Activated naive CD4-positive, alpha-beta T cell treated with anti-CD3 and anti-CD28 coated beads, Interleukin-2, amount 50 U/mL, for 16 hours (primary cell): Measurements from ENCODE around the gene ICA1.

Source experiments
- DNase-seq: peaks from one replicate; pipeline ENCODE4 v3.0.0-alpha.2; 2020

The ICA1 gene

DNA sequence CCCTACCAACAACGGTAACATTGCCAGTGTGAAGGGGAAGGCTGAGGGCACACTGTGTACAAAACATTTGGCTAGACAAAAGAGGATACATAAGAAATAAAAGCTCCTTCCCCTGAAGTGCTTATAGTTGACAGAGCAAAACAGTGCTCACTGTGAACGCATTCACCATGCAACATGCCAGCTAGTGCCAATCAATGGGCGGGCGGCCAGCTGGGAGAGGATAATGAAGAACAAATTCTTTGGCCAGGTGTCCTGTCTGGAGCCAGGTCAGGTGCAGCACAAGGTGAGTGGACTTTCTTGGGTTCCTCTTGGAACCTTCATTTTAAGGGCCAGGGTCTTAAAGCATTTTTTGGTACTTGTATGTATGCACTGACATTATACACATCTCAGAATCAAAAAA is 106.1 kb downstream of the ICA1 start:
- no peak for DNase-seq

DNA sequence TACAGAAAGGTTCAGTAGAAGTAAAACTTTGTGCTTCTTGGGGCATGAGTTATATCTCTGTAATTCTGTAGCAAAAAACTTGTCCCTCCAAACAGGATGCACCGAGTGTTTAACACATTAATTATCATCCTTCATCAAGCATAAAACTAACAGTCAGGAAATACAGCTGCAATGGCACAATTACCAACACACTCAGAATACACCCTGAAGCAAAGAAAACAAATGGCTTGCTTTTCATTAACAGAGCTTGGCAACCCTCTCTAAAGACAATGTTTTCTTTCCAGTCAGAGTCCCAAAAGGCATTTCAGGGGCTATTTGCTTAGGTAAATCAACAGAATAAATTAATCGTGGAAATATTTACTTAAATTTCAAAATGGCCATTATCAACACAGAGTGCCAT is 107.7 kb downstream of the ICA1 start:
- DNase-seq = no peak

DNA sequence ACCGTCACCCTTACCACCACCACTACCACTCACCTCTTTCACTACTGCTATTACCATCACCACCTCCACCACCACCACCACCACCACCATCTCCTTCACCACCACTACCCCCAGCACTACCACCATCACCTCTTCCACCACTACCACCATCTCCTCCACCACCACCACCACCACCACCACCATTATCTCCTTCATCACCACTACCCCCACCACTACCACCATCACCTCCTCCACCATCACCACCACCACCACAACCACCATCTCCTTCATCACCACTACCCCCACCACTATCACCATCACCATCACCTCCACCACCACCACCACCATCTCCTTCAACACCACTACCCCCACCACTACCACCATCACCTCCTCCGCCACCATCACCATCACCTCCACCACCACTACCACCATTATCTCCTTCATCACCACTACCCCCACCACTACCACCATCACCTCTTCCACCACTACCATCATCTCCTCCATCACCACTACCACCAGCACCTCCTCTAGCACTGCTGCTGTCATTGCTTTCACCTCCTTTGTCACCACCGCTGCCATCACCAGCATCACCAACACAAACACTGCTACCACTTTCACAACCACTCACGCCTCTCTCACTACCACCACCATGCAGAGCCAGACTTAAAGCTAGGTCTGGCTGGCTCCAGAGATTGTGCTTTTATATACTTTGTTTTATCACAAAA is 109.3 kb downstream of the ICA1 start:
- DNase-seq = no peak

DNA sequence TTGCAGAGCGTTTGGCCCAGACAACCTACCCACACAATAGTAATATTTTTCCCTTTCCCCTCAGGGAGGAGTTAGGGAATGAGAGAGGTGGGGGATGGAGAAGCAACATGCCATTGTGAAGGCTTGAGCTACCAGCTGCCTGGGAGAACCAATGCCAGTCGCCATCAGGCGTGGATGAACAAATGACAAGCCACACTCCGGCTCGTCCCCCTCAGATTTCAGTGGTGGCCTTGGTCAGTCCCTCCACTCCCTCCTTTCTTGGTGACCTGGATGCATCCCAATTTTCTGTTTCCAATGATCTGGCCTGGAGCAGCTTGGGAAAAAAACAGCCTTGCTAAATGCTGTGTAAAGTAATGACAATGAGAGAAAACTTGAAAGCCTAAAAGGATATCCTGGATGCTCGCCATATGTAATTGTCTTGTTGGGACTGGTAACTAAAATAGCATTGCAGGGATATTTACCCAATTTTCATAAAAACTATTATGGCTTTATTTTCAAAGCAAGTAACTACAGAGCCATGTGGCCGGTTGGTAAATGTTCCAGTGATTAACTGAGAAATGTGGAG is 110.7 kb downstream of the ICA1 start:
- DNase-seq = no peak

DNA sequence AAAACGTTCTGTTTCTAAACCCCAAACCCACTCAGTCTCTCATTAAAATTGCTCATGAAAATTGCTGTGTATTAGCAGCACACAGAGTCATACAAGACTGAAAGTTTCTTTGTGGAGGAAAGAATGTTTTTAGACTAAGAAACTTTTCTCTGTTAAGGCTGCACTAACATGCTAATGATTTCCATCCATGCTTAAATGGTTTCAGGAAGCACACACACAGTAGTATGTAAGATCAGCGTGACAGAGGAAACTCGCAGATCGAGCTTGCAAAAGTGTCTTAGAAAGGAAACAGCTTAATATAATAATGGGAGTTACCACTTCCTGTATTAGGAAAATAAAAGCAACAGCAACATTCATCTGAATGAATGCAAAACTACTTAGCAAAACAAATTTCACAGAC is 112.7 kb downstream of the ICA1 start:
- no peak for DNase-seq

DNA sequence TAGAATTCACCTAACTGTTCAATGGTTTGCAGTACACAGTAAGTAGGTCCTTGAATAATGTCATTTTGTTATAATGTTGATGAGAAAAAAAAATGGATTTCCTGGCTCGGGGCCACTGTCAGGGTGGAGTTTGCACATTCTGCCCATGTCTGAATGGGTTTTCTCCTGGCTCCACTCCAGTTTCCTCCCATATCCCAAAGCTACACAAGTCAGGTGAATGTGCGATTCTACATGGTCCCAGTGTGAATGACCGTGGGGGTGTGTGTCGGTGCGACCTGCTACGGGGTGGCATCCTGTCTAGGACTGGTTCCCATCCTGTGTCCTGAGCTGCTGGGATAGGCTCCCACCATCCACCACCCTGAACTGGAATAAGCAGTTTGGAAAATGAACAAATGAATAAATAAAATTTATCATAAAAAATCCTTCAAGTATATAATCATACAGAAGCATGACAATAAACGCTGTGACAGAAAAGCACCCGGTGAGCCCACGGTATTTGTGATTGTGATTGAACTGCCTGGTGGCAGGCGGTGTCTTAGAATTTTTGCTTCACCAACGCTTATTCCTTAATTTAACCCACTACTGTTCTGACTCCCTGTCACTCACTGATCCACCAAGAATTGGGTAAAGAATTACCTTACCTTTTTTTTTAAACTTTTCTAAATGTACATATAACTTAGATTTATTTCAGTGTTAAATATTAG is 114.1 kb downstream of the ICA1 start:
- no peak for DNase-seq

DNA sequence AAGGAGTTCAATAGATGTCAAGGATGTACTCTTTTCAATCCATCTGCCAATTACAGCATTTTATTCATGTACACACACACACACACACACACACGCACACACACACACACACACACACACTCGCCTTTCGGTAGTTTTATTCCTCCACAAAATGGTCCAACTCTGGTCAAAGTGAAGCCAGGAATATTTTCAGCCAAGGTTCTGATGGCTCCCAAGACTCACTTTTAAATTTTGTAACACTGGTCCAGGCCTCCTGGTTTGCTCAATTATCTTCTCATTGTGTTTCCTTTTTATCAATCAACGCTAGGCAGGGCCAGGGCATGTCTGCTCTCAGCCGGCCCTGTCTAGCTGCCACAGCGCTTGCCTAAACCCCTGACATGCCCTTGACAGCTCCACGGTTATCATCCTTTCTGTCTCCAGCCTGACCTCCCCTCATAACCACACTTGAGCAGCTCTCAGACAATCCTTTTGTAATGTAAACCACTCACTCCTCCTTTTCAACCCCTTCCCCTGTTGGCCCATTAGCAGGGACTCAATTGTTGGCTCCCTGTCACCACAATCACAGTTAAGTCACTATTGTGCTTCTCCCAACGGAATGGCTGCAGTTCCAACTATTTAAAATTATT is 115.1 kb downstream of the ICA1 start:
- no peak for DNase-seq

DNA sequence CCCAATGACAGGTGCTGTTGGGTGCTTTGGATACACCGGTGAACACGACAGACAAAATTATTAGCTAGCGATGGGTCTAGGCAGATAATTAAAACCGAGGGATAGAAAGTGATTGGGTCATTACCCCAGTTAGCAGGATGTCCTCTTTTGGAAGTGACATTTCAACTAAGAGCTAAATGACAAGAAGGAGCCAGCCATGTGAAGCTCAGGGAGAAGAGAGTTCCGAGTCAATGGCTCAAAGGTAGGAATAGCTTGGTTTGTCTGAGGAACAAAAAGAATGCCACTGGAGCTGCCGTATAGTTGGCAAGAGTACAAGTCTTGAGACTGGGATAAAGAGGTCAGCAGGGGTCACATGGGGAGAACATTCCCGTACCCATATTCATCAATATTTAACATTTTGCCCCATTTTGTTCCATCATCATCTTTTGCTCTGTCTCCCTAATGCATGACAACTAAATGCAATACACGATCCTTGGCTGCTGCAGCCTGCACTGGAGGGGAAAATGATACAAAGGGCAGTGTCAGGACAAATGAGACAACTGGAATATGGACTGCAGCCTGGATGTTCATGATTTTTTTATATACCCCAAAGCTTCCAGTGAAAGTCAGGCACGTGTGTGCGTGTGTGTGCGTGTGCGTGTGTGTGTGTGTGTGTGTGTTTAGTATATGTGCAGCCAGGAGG is 115.7 kb downstream of the ICA1 start:
- no peak for DNase-seq

DNA sequence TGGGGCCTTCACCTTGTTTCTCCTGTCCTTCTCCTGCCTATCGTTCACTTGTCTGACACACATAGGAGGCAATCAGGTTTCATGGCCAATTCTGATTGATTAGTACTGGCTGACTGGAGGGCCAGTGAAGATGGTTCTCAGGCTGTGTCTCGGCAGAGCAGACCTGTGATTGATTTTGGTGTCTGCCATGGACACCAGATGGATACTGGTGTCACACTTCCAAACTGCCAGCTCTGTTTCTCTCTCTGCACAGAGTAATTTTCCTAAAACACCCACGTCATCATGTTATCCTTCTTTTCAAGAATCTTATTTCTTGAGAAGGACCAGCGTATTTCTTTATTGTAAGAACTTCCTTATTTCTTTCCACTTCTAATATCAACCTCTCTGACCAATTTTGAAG is 117.1 kb downstream of the ICA1 start:
- DNase-seq = no peak

DNA sequence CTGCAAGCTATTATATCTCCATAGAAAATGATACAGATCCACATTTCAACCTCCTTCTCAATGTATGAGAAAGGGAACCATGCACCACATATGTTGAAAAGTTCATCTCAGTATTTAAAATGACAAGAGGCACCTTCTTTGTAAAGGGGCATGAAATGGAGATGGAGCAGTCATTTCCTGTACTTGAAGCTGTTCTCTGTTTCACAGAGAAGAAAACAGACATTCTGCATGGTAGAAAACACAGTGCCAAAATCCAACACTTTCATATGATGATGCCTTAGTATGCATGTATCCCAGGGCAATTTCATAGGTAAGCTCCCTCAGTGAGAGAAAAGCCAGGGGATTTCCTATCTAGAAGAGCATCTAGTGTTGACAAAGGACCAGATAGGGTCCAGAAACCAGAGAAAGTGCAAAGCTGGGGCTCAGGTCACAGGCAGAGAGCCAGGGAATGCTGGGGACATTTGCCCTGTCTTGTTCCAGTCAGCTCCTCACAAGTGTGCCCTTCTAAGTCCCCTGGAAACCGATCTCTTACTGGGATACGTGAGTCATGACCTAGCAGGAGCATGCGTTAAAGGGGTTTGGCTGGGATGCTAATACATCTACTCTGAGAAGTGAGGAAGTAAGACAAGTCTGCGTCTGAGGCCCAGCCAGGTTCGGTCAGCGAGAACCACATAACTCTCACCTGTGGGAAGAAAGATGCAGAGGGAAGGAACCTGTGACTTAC is 118.7 kb downstream of the ICA1 start:
- no peak for DNase-seq

DNA sequence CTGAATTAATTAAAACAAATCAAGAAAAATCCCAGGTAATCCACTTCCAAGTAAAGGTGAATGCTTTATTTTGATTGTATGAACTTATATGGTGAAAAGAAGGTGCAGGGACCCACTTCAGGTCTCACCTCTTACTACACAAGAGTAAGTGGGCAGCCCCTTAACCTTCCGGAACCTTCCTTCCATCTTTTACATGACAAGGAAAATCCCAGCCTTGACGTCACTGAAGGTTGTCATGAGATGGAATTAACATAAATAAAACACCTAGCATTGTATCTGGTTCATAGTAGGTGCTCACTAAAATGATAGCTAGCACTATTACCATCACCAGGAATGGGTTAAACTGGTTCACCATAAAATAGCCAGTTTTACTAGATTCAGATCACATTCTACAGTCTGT is 119.5 kb downstream of the ICA1 start:
- no peak for DNase-seq

DNA sequence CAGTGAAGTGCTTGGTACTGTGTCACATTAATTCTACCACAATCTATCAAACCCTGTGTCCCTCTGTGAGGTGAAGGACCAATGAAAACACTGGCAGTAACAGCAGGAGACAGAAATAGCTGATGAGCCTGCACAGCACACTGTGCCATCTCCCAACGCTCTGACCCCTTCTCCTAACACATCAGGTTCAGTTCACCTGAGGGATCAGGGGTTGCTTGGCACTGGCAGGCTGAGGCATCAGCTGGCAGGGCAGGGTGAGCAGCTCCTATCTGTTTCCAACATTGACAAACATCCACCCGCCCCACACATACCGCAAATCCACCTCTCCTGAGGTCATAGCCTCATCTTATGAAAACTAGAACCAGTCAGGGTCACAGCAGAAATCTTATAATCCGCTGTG is 120.9 kb downstream of the ICA1 start:
- no peak for DNase-seq

DNA sequence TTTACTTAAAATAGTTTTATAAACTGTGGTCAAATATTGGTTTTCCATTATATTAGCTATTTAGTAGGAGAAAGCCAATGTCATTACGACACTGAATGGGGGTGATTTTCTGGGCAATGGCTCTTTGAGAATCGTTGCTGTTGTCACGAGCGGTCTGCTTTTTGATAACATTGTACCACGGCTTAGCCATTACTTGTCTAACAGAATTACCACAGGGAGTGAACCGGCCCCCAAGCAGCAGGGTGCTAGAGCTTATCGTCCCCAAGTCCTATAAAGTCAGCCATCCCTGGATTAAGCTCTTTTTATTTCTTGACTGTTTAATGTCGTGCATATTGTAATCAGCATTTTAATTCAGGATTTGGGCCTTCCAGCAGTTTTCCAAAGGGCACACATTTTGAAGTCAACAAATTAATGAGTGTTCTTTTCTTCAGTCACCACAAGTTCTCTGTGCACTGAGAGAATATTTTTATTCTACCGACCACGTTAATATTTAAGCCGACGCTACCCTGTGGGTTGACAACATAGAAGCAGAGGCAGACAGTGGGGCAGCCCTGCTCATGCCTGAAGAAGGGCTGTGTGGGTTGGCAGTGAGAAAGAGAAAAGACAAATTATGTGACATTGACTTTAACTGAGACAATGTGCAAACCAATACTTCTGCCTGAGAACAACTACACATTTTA is 125.8 kb downstream of the ICA1 start:
- no peak for DNase-seq

DNA sequence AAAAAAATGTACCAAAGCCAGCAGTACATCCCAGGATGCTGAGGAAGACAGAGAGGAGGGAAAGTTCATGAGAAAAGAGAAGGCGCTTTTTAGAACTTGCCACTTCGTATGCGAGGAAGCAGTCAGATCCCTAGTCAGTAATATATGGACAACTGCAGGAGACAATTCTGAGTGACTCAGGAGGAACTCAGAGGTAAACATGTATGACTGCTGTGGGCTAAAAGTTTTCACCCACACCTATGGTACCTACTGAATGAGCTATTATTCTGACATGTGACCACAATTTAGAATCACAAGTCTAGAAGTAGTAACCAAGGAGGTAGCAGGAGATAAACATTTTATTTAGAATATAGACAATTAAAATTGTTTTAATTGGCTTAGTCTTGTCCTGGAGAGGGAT is 126.5 kb downstream of the ICA1 start:
- DNase-seq = no peak

DNA sequence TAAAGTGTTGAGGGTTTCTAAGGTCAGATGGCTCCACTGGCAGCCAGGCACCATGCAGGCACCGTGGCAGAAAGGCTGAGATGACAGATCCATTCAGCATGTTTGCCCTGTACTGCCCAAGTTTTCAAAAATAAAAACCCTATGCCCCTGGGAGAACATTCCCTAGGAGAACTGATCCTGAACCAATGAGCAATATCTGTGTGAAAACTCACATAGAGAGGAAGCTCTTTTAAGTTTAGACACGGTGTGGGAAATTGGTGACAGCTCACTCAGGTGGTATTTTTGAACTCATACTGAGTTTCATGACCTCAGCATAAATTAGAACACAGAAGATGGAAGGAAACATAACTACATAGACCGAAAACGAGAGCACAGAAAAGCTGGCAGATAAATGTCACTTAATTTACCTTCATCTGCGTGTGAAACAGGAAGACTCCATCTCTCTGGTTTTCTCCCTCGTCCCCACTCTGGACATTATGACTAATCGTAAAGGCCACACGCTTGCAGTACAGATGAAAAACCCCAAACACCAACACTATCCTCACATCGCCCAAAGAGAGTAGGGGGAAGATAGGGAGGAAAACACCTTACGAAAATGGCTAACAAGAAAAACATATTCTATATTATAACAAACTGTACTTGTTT is 127.8 kb downstream of the ICA1 start:
- no peak for DNase-seq

DNA sequence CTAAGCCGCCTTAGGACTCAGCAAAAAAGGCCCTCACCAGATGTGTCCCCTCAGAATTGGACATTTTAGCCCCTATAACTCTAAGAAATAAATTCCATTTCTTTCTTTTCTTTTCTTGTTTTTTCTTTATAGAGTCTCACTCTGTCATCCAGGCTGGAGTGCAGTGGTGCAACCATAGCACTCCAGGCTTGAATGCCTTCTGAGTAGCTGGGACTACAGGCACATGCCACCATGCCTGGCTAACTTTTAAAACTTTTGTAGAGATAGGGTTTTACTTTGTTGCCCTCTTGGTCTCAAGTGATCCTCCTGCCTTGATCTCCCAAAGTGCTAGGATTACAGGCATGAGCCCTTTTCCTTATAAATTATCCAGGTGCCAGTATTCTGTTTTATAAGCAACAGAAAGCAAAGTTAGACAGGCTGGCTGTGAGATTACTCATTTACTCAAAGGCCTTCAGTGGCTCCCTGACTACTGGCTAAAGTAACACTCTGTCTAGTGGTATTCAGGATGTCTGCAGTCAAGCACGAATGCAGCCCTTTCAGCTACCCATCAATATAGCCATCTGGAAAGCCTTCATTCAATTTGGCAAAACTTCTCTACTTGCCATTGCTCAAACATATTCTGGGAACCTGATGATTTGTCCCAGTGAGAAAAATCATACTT is 128.6 kb downstream of the ICA1 start:
- no peak for DNase-seq

DNA sequence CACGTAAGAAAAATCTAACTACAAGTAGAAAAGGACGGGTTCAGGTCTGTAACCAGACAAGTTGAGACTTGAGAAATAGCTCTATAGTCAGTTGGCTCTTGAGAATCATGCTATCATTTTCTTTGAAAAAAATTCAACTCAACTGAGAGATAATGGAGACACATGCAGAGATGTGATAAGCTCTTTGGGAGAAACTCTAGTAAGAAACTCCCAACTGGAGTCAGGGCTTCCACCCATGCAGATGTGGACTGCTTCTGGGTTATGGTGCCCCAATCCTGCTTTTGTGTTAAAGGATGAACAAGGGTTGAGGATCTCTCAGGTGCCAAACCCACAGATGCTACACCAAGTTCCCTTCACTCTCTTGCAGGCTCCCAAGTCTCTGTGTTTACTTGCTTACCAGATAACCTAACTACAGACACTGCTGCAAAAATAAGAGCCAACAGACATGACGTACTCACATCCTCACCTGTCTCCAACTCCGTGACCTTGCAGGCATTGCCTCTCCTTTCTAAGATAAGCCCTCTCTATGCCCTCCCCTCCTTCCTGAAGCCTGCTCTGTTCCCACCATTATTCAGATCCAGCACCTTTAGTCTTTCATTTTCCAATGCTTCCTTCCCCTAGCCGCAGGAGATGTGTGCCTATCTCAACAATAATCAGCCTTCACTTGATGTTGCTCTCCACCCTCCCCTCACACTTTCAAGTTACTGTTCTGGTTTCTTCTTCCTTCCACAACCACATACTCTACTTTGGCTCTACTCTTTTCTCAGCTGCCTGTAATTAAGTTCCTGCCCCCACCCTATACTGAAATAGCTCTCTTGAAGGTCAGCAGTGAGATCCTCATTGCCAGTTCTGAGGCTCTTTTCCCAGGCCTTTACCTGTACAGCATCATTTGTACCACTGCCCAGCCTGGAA is 130.0 kb downstream of the ICA1 start:
- DNase-seq = no peak

DNA sequence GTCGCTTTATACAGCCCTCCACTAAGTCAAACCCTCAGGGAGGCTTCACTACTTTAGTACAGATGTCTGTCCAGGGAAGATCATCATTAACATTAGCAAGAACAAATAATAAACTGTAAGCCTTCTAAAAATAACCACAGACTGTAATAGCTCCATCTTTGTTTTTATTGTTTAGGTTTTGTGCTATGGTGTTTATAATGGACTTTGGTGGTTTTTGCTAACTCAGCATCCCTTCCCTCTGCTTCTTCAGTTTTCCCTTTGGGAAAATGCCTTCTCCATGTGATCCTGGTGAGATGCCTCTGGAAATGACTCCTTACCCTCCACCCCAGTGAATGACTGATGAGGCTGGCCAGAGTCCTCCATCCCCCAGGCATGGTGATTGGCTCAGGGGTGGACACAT is 131.3 kb downstream of the ICA1 start:
- DNase-seq = no peak

DNA sequence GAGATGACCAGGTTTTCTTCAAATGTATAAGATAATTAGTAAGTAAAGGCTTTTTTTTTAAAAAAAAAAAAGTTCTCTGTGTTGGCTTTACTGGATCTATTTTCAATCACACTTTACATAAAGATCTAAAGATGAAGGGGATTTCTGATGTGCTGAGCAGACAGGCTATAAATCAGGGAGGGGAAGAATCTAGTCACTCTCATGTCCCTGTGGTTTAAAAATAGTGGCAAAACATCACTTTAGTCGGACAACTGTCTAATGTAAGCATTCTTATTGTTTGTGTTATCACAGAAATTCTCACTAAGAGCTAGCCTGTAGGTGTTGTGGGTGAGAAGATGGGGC is 132.7 kb downstream of the ICA1 start:
- no peak for DNase-seq
